Neuronal stem cell (in vitro differentiated cells): Measurements from ENCODE around the gene RELL1.

ENCODE experiments used
- DNase-seq: peaks from one replicate; pipeline ENCODE4 v3.0.0-alpha.2; 2013; ENCODE audit warnings: low spot score
- H2AFZ ChIP-seq: one replicate; pipeline ENCODE4 v1.6.1; 2013; ENCODE audit warnings: mild to moderate bottlenecking, low read length, inconsistent platforms
- H2AK5ac ChIP-seq: 2 replicates; pipeline ENCODE4 v1.6.1; 2013; ENCODE audit warnings: low read depth, mild to moderate bottlenecking, inconsistent platforms, low read length, moderate library complexity, mixed read lengths
- H2BK120ac ChIP-seq: 2 replicates; pipeline ENCODE4 v1.6.1; 2013; ENCODE audit warnings: low read depth, mild to moderate bottlenecking, inconsistent platforms, low read length, moderate library complexity, mixed read lengths
- H2BK12ac ChIP-seq: one replicate; pipeline ENCODE4 v1.6.1; 2013; ENCODE audit warnings: low read length, inconsistent platforms
- H2BK15ac ChIP-seq: 2 replicates; pipeline ENCODE4 v1.6.1; 2013; ENCODE audit warnings: mild to moderate bottlenecking, low read length, inconsistent platforms, mixed read lengths
- H2BK5ac ChIP-seq: one replicate; pipeline ENCODE4 v1.6.1; 2013; ENCODE audit warnings: inconsistent platforms, mild to moderate bottlenecking, low read length, moderate library complexity
- H3K14ac ChIP-seq: one replicate; pipeline ENCODE4 v1.6.1; 2013; ENCODE audit warnings: low read length, inconsistent platforms
- H3K18ac ChIP-seq: 2 replicates; pipeline ENCODE4 v1.6.1; 2013; ENCODE audit warnings: low read length, inconsistent platforms
- H3K23ac ChIP-seq: 2 replicates; pipeline ENCODE4 v1.6.1; 2013; ENCODE audit warnings: low read depth, mild to moderate bottlenecking, mixed read lengths, low read length, inconsistent platforms; ENCODE audit not compliant: poor library complexity
- H3K27ac ChIP-seq: replicated peaks from 3 replicates; pipeline ENCODE4 v1.5.1; 2013; ENCODE audit warnings: low read length, inconsistent platforms
- H3K27me3 ChIP-seq, 3 experiments: 2 replicates each; pipeline ENCODE4 v1.6.1; 2013; ENCODE audit warnings: low read length in 3 of 3, mild to moderate bottlenecking in 2 of 3, inconsistent platforms in 1 of 3, low read depth in 1 of 3, mixed read lengths in 1 of 3, moderate library complexity in 1 of 3; ENCODE audit not compliant: control insufficient read depth in 3 of 3, insufficient read depth in 3 of 3
- H3K36me3 ChIP-seq, 2 donors: replicated peaks in 1 of 2; 2 replicates each; pipeline ENCODE4 v1.6.1; 2013; ENCODE audit warnings: low read length in 2 of 2; ENCODE audit not compliant: control insufficient read depth in 2 of 2, insufficient read depth in 2 of 2
- H3K4ac ChIP-seq: 2 replicates; pipeline ENCODE4 v1.6.1; 2013; ENCODE audit warnings: inconsistent platforms, mild to moderate bottlenecking, low read length, moderate library complexity
- H3K4me1 ChIP-seq, 2 donors: 1 replicate in 1 of 2; 2 replicates in 1 of 2; pipeline ENCODE4 v1.6.1; 2013; ENCODE audit warnings: low read length in 2 of 2, low read depth in 1 of 2; ENCODE audit not compliant: control insufficient read depth in 2 of 2, insufficient read depth in 1 of 2
- H3K4me2 ChIP-seq: one replicate; pipeline ENCODE4 v1.6.1; 2013; ENCODE audit warnings: mild to moderate bottlenecking, low read length, inconsistent platforms; ENCODE audit not compliant: insufficient read depth, poor library complexity, severe bottlenecking
- H3K4me3 ChIP-seq, 2 donors: 2 replicates each; pipeline ENCODE4 v1.5.1; 2013; ENCODE audit warnings: low read length in 2 of 2, mild to moderate bottlenecking in 2 of 2, inconsistent platforms in 1 of 2, moderate library complexity in 1 of 2
- H3K79me1 ChIP-seq: one replicate; pipeline ENCODE4 v1.6.1; 2013; ENCODE audit warnings: low read depth, mild to moderate bottlenecking, inconsistent platforms, low read length, moderate library complexity
- H3K9ac ChIP-seq: one replicate; pipeline ENCODE4 v1.6.1; 2013; ENCODE audit warnings: mild to moderate bottlenecking, low read depth, low read length, inconsistent platforms; ENCODE audit not compliant: poor library complexity
- H3K9me3 ChIP-seq, 2 donors: replicated peaks in 1 of 2; 2 replicates each; pipeline versions ENCODE3 to v1.6.1; 2013; ENCODE audit warnings: low read length in 2 of 2, mild to moderate bottlenecking in 2 of 2, inconsistent platforms in 1 of 2, low read depth in 1 of 2, mixed read lengths in 1 of 2, moderate library complexity in 1 of 2; ENCODE audit not compliant: control insufficient read depth in 2 of 2, insufficient read depth in 1 of 2
- H4K8ac ChIP-seq: one replicate; pipeline ENCODE4 v1.6.1; 2013; ENCODE audit warnings: low read depth, mild to moderate bottlenecking, inconsistent platforms, low read length, moderate library complexity
- H4K91ac ChIP-seq: one replicate; pipeline ENCODE4 v1.6.1; 2013; ENCODE audit warnings: low read length, low read depth, mild to moderate bottlenecking, inconsistent platforms; ENCODE audit not compliant: poor library complexity
- WGBS, 2 donors: extraction: QIAGEN DNeasy Blood & Tissue Kit; methylation state at CpG; one replicate each; pipeline ENCODE4 v1.1.7; 2013; ENCODE audit warnings: missing lambda C conversion rate in 2 of 2, mixed read lengths in 1 of 2; ENCODE audit not compliant: insufficient read length in 2 of 2, insufficient replicate concordance in 1 of 2; ENCODE audit errors: extremely low coverage in 2 of 2; 5-methylcytosine and 5-hydroxymethylcytosine counted together

Gene RELL1

DNA sequence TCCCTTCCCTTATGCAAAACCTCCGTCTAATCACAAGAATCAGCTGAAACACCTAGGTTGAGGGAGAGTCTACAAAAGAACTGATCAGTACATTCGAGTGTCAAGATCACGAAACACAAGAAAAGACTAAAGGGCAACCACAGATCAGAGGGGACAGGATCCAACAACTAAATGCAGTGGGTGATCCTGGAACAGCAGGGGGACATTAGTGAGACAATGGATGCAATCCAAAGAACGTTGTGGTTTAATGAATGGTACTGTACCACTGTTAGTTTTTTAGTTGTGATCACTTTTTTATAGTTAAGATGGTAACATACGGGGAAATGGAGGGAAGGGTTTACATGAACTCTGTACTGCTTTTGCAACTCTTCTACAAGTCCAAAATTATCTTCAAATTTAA lies 79.2 kb downstream of the RELL1 start:
- Histone ChIP-seq H4K8ac (no peak overlapping the region), H3K36me3 (no peaks in the 10 kb centered on the region), H4K91ac (no peak overlapping the region), H2AK5ac (no peak overlapping the region), H3K9me3 (peaks cover 0 to 11% of the 10 kb centered on the region in 2 donors), H3K4me2 (no peak overlapping the region), H3K14ac (no peak overlapping the region), H3K23ac (no peak overlapping the region), H3K9ac (no peak overlapping the region), H2AFZ (no peak overlapping the region), H3K79me1 (no peaks in the 10 kb centered on the region), H2BK5ac (no peak overlapping the region), H3K18ac (no peak overlapping the region), H2BK120ac (no peak overlapping the region), H3K27me3 (no peaks in the 10 kb centered on the region), H3K27ac (no peak overlapping the region), H3K4ac (no peak overlapping the region), H2BK12ac (no peak overlapping the region), H3K4me1 (peaks cover 0 to 4% of the 10 kb centered on the region in 2 donors), H3K4me3 (no peak overlapping the region), H2BK15ac (no peak overlapping the region)
- WGBS, 2 donors, result no CpG with 5 or more reads among the region's 5 CpGs
- no peak for DNase-seq

DNA sequence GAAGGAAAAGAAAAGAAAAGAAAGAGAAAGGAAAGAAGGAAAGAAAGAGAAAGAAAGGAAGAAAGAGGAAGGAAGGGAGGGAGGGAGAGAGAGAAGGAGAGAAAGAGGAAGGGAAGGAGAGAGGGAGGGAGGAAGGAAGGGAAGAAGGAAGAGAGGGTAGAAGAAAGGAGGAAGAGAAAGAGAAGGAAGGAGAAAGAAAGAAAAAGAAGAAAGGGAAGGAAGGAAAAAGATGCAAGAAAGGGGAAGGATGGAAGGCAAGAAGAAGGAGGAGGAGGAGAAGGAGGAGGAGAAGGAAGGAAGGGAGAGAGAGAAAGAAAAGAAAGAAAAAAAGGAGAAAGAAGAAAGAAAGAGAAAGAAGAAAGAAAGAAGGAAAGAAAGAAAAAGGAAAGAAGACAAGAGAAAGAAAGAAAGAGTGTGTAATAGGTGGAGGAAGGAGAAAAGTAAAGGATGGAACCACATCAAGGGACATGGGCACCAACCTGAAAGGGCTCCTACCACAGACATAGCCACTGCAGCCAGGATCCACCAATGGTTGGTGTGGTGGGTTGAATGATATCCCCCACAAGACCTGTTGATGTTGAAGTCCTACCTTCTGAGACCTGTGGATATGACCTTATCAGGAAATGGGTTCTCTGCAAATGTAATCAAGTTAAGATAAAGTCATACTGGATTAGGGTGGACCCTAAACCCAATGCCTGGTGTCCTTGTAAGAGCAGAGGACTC lies 80.2 kb downstream of the RELL1 start:
- peaks cover 0 to 11% of the 10 kb centered on the region in 2 donors for H3K9me3 ChIP-seq
- no peak overlapping the region for H3K18ac ChIP-seq
- no peak overlapping the region for H4K91ac ChIP-seq
- H2BK15ac ChIP-seq, result no peak overlapping the region
- DNase-seq, result no peak
- no peak overlapping the region for H2AFZ ChIP-seq
- H3K14ac ChIP-seq, result no peak overlapping the region
- H2AK5ac ChIP-seq, result no peak overlapping the region
- no peak overlapping the region for H3K4ac ChIP-seq
- no peaks in the 10 kb centered on the region for H3K27me3 ChIP-seq
- H2BK5ac ChIP-seq, result no peak overlapping the region
- no peak overlapping the region for H2BK12ac ChIP-seq
- no peak overlapping the region for H2BK120ac ChIP-seq
- no peak overlapping the region for H3K27ac ChIP-seq
- H4K8ac ChIP-seq, result no peak overlapping the region
- H3K4me1 ChIP-seq, result peaks cover 0 to 4% of the 10 kb centered on the region in 2 donors
- no peaks in the 10 kb centered on the region for H3K79me1 ChIP-seq
- no peak overlapping the region for H3K23ac ChIP-seq
- H3K4me2 ChIP-seq, result no peak overlapping the region
- H3K36me3 ChIP-seq, result no peaks in the 10 kb centered on the region
- no peak overlapping the region for H3K4me3 ChIP-seq
- H3K9ac ChIP-seq, result no peak overlapping the region

DNA sequence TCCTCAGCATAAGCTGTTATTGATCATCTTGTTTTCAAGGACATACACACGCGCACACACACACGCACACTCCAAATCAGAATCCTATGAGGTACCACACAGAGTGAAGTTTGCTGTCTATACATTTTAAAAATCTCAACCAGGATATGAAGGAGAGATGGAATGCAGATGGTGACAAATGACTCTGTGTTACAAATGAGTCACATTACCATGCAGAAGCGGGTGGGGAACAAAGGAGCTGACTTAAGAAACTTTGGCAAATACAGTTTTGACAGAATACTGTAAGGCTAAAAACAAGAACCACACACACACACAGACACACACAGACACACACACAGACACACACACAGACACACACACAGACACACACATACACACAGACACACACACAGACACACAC lies 81.7 kb downstream of the RELL1 start:
- Histone ChIP-seq H3K14ac (no peak overlapping the region), H2BK5ac (no peak overlapping the region), H2AFZ (no peak overlapping the region), H3K4me1 (peaks cover 0 to 4% of the 10 kb centered on the region in 2 donors), H2AK5ac (no peak overlapping the region), H3K9me3 (peaks cover 0 to 8% of the 10 kb centered on the region in 2 donors), H3K27ac (no peak overlapping the region), H3K79me1 (no peaks in the 10 kb centered on the region), H3K27me3 (no peaks in the 10 kb centered on the region), H3K4me3 (no peak overlapping the region), H3K18ac (no peak overlapping the region), H3K36me3 (no peaks in the 10 kb centered on the region), H3K4ac (no peak overlapping the region), H4K91ac (no peak overlapping the region), H3K9ac (no peak overlapping the region), H2BK15ac (no peak overlapping the region), H3K23ac (no peak overlapping the region), H2BK12ac (no peak overlapping the region), H3K4me2 (no peak overlapping the region), H4K8ac (no peak overlapping the region), H2BK120ac (no peak overlapping the region)
- DNase-seq, result no peak
- no CpG with 5 or more reads among the region's 4 CpGs for WGBS, 2 donors

DNA sequence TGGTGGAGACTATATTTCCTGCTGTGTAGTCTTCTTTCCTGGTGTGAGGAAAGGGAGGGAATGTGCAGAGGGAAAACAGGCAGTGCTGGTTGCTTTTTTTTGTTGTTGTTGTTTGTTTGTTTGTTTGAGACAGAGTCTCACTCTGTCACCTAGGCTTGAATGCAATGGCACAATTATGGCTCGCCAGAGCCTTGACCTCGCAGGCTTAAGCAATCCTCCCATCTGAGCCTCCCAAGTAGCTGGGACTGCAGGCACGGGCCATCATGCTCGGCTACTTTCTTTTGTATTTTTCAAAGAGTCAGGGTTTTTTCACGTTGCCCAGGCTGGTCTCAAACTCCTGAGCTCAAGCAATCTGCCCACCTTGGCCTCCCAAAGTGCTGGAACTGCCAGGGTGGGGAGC lies 82.5 kb downstream of the RELL1 start:
- Histone ChIP-seq H2BK5ac (no peak overlapping the region), H2BK120ac (no peak overlapping the region), H3K27me3 (no peaks in the 10 kb centered on the region), H3K18ac (peak overlapping the region; percentile 44), H3K9me3 (peaks cover 0 to under 1% of the 10 kb centered on the region in 2 donors), H3K79me1 (no peaks in the 10 kb centered on the region), H3K4me2 (no peak overlapping the region), H2AFZ (peak overlapping the region; percentile 75), H3K4ac (no peak overlapping the region), H3K23ac (no peak overlapping the region), H3K36me3 (no peaks in the 10 kb centered on the region), H3K27ac (no peak overlapping the region), H4K8ac (no peak overlapping the region), H3K4me3 (no peak overlapping the region), H3K4me1 (peaks cover 0 to 4% of the 10 kb centered on the region in 2 donors), H3K14ac (no peak overlapping the region), H2BK15ac (no peak overlapping the region), H2AK5ac (no peak overlapping the region), H3K9ac (no peak overlapping the region), H2BK12ac (no peak overlapping the region), H4K91ac (no peak overlapping the region)
- WGBS, 2 donors, result no CpG with 5 or more reads among the region's 5 CpGs
- DNase-seq, result no peak
